Embryonic facial prominence (tissue), 1 donor: ENCODE results near the gene TFG.
"Not testable (repeated sequence)": the region's sequence is repeated elsewhere in the genome, so short reads cannot be mapped to it uniquely, and the experiment has no call there.

Source experiments
- DNase-seq: peaks from one replicate; pipeline ENCODE4 v3.0.0-alpha.2; 2016; ENCODE audit errors: extremely low spot score

TFG gene

GRCh38 chr3:100708989-100709841 lies at the start of gene TFG:
TSS of gene TFG (plus strand) at chr3:100709494. CDS start at chr3:100713686, 4,192 bp downstream.
- DNase-seq = peak; percentile 97

- DNase-seq = not testable (repeated sequence)
Measured at GRCh38 chr3:100661294-100661693, 48.0 kb upstream of the TFG start.

GRCh38 chr3:100662113-100662823 lies 47.0 kb upstream of the TFG start:
- DNase-seq = no peak

- DNase-seq = no peak
Measured at GRCh38 chr3:100665230-100665629, 44.1 kb upstream of the TFG start.

- DNase-seq = not testable (repeated sequence)
Measured at GRCh38 chr3:100666699-100667098, 42.6 kb upstream of the TFG start.

- DNase-seq = not testable (repeated sequence)
Measured at GRCh38 chr3:100667316-100667715, 42.0 kb upstream of the TFG start.

- not testable (repeated sequence) for DNase-seq
Measured at GRCh38 chr3:100670995-100671394, 38.3 kb upstream of the TFG start.

- DNase-seq = no peak
Measured at GRCh38 chr3:100681496-100681895, 27.8 kb upstream of the TFG start.

GRCh38 chr3:100682056-100682853 lies 27.0 kb upstream of the TFG start:
- no peak for DNase-seq

- no peak for DNase-seq
Measured at GRCh38 chr3:100682854-100683760, 26.2 kb upstream of the TFG start.

GRCh38 chr3:100693225-100693624 lies 16.1 kb upstream of the TFG start:
- DNase-seq = no peak

- no peak for DNase-seq
Measured at GRCh38 chr3:100695696-100696095, 13.6 kb upstream of the TFG start.

- no peak for DNase-seq
Measured at GRCh38 chr3:100696161-100696560, 13.1 kb upstream of the TFG start.

- DNase-seq = no peak
Measured at GRCh38 chr3:100697172-100697571, 12.1 kb upstream of the TFG start.

GRCh38 chr3:100697723-100698285 lies 11.5 kb upstream of the TFG start:
- no peak for DNase-seq

- DNase-seq = no peak
Measured at GRCh38 chr3:100698736-100699135, 10.6 kb upstream of the TFG start.

- no peak for DNase-seq
Measured at GRCh38 chr3:100700708-100701107, 8.6 kb upstream of the TFG start.

GRCh38 chr3:100702082-100702979 lies 7.0 kb upstream of the TFG start:
- no peak for DNase-seq

- DNase-seq = no peak
Measured at GRCh38 chr3:100702980-100703345, 6.3 kb upstream of the TFG start.

- no peak for DNase-seq
Measured at GRCh38 chr3:100703865-100704264, 5.4 kb upstream of the TFG start.
